ENCODE results near the gene CACNG1. TPM values are rescaled to one million over a fixed set of nuclear protein-coding genes. Genes with fewer than 3 reads are reported as not detected.

Gene CACNG1
- total and polyA plus RNA-seq, 2 donors (not counting 3 experiments of a cell fraction or from before 2014, with no cell fraction given): not detected

GRCh38 chr17:67030641-67031040 is 13.7 kb upstream of the CACNG1 start:
- FAIRE-seq: no peak
- TF ChIP-seq POLR2A (IDR thresholded peaks at IDR 0.05; ENCODE audit: low read depth, low read length): no peak
- no peak for TF ChIP-seq MYC (IDR thresholded peaks at IDR 0.05; ENCODE audit: low read depth, low read length)
- TF ChIP-seq JUN (IDR thresholded peaks at IDR 0.05; ENCODE audit: borderline replicate concordance, insufficient read depth, insufficient read length, low read depth): no peak
- TF ChIP-seq CTCF (IDR thresholded peaks at IDR 0.05; ENCODE audit: extremely low read depth in 1 of 2, insufficient read depth in 1 of 2, low read depth in 1 of 2, low read length in 2 of 2): no peak
- TF ChIP-seq EZH2 (IDR thresholded peaks at IDR 0.05; ENCODE audit: borderline replicate concordance, low read depth, low read length, severe bottlenecking): no peak
- TF ChIP-seq FOS (IDR thresholded peaks at IDR 0.05; ENCODE audit: borderline replicate concordance, insufficient read depth, low read length): no peak
- no peak for TF ChIP-seq MAX (IDR thresholded peaks at IDR 0.05; ENCODE audit: insufficient read depth, insufficient read length)
- intact Hi-C loops (cut with micrococcal nuclease): no loop called here

More at GRCh38 chr17:67030641-67031040, 13.7 kb upstream of the CACNG1 start:
- Histone ChIP-seq H3K4me3 (replicated peaks in 1 of 3; ENCODE audit: insufficient read depth in 1 of 3, low read depth in 1 of 3, low read length in 3 of 3) (no peak overlapping the region), H2AFZ (ENCODE audit: low read depth, low read length) (no peak overlapping the region), H3K27ac (ENCODE audit: insufficient read depth, low read depth, low read length) (no peak overlapping the region), H3K9me1 (replicated peaks; ENCODE audit: control insufficient read depth, extremely low read depth, insufficient read depth, low read length) (no peaks in the 10 kb centered on the region), H3K4me1 (ENCODE audit: control insufficient read depth, extremely low read depth, insufficient read depth, low read length) (no peaks in the 10 kb centered on the region), H3K9ac (replicated peaks; ENCODE audit: extremely low read depth, insufficient read depth, low read length) (no peak overlapping the region), H3K27me3 (ENCODE audit: control insufficient read depth in 2 of 2, insufficient read depth in 2 of 2, low read length in 2 of 2) (no peaks in the 10 kb centered on the region), H3K4me2 (ENCODE audit: insufficient read depth, low read length) (no peak overlapping the region), H3K9me3 (replicated peaks; ENCODE audit: control insufficient read depth, insufficient read depth, low read length) (no peaks in the 10 kb centered on the region), H4K20me1 (replicated peaks; ENCODE audit: control insufficient read depth, extremely low read depth, insufficient read depth, low read length) (no peaks in the 10 kb centered on the region), H3K79me2 (ENCODE audit: control insufficient read depth, insufficient read depth, low read length) (no peaks in the 10 kb centered on the region), H3K36me3 (ENCODE audit: control insufficient read depth in 2 of 2, extremely low read depth in 1 of 2, insufficient read depth in 2 of 2, low read length in 2 of 2) (no peaks in the 10 kb centered on the region)
- POLR2A ChIA-PET: interaction anchor here (0.5 kb wide), 1 partner anchor 117 kb away, joined by 3 read pairs; no protein-coding TSS in a partner anchor
- dilution Hi-C loops (cut with MboI; ENCODE audit: extremely low pct_ligation_motif_present, low sequenced_read_pairs): no loop called here
- CTCF ChIA-PET: interaction anchor here (0.6 kb wide), 1 partner anchor 11 kb away, joined by 3 read pairs; no protein-coding TSS in a partner anchor
- BruUV-seq (replicated peaks): no TSS peak
- no peak for DNase-seq (ENCODE audit: low read depth, low spot score)

Data from endothelial cell of umbilical vein (primary cell).